Natural killer cell treated with Interleukin-12 subunit alpha and Interleukin-12 subunit beta and Interleukin-15 and Interleukin-18, amount 100 ng/mL, for 72 hours (primary cell): ENCODE data around the gene GIMAP5. TPM values are rescaled to one million over a fixed set of nuclear protein-coding genes. Genes with fewer than 3 reads are reported as not detected.

ENCODE experiments used
- ATAC-seq, 2 donors: fragments of 150-1000 bp; cut with Tn5 transposase in 1 of 2; sonication (Bioruptor Pico), chemical (Tn5 transposase) in 1 of 2; 2 replicates each; pipeline ENCODE4 v1.10.0; 2021
- DNase-seq: peaks from one replicate; pipeline ENCODE4 v3.0.0; 2022; ENCODE audit warnings: low spot score
- H3K27ac Mint-ChIP-seq, 2 donors: 1 replicate in 1 of 2; 2 replicates in 1 of 2; pipeline ENCODE4 v1.8.0; 2022; ENCODE audit warnings: mixed read lengths in 2 of 2, mild to moderate bottlenecking in 1 of 2, moderate library complexity in 1 of 2
- H3K27me3 Mint-ChIP-seq, 2 donors: 1 replicate in 1 of 2; 2 replicates in 1 of 2; pipeline ENCODE4 v1.8.0; 2022; ENCODE audit warnings: mixed read lengths in 2 of 2
- H3K36me3 Mint-ChIP-seq: one replicate; pipeline ENCODE4 v1.8.0; 2022; ENCODE audit warnings: mixed read lengths
- H3K4me1 Mint-ChIP-seq, 2 donors: 1 replicate in 1 of 2; 2 replicates in 1 of 2; pipeline ENCODE4 v1.8.0; 2022; ENCODE audit warnings: low read depth in 2 of 2, mixed read lengths in 2 of 2, mild to moderate bottlenecking in 1 of 2
- H3K4me3 Mint-ChIP-seq: one replicate; pipeline ENCODE4 v1.8.0; 2022; ENCODE audit warnings: mixed read lengths
- H3K9me3 Mint-ChIP-seq: 2 replicates; pipeline ENCODE4 v1.8.0; 2022; ENCODE audit warnings: mixed read lengths
- total RNA-seq, 2 donors: library from RNA; stranded (reverse); gene quantifications; one replicate each; pipeline ENCODE4 v1.2.3, GENCODE V29; 2022

Gene GIMAP5
- 100 to 1,000 TPM in 1 of 2 donors, 10 to 100 TPM in 1; 75.5 to 136 TPM for total RNA-seq

DNA sequence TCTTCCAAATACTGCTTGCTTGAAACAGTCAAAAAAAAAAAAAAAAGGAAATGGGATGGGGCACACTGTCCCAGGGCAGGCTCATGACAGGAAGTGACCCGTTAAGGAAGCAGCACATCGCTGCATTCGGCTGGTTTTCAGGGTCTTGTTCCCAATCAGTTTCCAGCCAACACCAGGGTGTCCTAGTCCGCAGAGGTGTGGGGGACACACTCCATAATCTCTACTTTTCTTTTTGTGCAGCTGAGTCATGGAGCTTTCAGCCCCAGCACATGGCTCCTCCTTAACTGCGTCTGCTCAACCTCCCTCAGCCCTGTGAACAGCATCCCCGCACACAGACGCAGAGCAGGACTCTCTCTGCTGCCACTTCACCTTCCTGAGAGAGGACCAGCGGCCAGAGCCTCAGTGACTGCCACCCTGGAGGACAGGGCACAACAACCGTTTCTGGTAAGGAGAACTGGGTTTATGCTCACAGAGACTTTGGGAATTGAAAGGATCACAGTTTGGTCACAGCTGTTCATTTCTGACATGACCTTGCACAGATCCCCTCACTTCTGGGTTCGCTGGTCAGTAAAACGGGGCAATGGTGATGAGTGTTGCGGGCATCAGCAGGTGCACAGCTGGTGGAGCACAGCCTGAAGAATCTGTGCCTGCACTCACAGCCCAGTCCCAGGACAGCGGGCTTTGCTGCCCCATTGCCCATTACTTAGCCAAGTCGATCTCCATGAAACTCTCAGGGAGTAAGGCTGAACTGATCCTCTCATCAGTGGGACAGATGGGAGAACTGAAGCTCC lies at the start of gene GIMAP5:
TSS of gene GIMAP5 (plus strand) at position 154 of the 791 bp plus-strand sequence. CDS start 3,467 bp downstream, outside the sequence.
- peak; percentile 71 for DNase-seq
- H3K27ac Mint-ChIP-seq: peak within 1 kb of the TSS; percentile 97 to 98
- peaks cover 7% of the 10 kb centered on the region for H3K9me3 Mint-ChIP-seq
- peak within 1 kb of the TSS; percentile 98 for H3K4me3 Mint-ChIP-seq
- no peaks in the 10 kb centered on the region for H3K27me3 Mint-ChIP-seq
- peaks cover 69 to 81% of the 10 kb centered on the region in 2 donors for H3K4me1 Mint-ChIP-seq
- H3K36me3 Mint-ChIP-seq: peaks cover 42% of the 10 kb centered on the region
- ATAC-seq: peak; percentile 76 to 82

DNA sequence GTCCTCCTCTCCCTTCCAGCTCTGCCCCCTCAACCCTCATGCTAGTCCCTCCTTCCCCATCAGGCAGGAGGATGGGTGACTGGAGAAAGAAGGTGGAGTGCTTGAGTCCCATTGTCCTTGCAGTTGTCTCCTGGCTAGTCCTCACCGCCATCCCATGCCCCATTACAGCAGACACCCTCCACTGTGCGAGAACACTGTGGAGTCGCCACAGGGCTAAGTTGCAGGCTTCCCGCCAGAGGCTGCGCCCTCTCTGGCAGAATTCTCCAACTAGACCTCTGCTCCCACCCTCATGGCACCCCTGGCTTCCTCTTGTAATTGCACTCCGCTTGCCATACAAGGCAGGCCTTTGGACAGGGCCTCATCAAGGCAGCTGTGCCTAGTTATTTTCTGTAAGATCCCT lies 48.6 kb upstream of the GIMAP5 start:
- Mint-ChIP-seq H3K9me3 (peaks cover 5% of the 10 kb centered on the region), H3K27me3 (no peaks in the 10 kb centered on the region), H3K4me3 (peak overlapping the region; percentile 100), H3K27ac (peak overlapping the region; percentile 100), H3K4me1 (peaks cover 50 to 67% of the 10 kb centered on the region in 2 donors), H3K36me3 (peaks cover 49% of the 10 kb centered on the region)
- ATAC-seq (no peak), DNase-seq (no peak)

DNA sequence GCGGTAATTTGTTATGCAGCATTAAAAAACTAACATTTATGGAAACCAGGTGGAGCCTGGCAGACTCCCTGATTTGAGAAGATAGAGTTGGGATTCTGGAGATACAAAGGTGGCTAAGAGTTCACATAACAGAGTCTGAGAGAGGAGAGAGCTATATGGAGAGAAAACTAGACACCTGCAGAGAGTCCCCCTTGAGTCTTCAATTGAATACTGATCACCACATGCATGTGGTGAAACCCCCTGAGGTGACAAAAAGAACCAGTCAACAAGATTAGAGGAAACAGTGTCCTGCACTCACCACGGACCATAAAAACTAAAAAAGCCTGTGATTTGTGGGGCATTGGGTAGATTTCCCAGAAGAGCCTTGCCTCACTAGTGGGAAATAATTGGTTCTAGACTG lies 41.6 kb upstream of the GIMAP5 start:
- Mint-ChIP-seq H3K9me3 (peaks cover 26% of the 10 kb centered on the region), H3K27ac (peak overlapping the region; percentile 38 to 70)

DNA sequence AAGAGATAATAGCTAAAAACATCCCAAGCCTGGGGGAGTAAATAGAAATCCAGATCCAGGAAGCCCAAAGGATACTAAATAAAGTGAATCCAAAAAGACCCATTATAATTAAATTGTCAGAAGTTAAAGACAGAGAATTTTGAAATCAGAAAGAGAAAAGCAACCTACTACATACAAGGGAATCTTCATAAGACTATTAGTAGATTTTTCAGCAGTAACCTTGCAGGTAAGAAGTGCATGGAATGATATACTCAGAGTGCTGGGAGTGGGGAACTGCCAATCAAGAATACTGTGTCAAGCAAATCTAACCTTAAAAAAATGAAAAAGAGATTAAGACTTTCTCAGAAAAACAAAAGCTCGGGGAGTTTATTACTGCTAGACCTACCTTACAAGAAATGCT lies 34.0 kb upstream of the GIMAP5 start:
- peaks cover 74% of the 10 kb centered on the region for H3K36me3 Mint-ChIP-seq
- ATAC-seq (no peak), DNase-seq (no peak)
- H3K27me3 Mint-ChIP-seq: no peaks in the 10 kb centered on the region
- peaks cover 43% of the 10 kb centered on the region for H3K9me3 Mint-ChIP-seq
- no peak overlapping the region for H3K27ac Mint-ChIP-seq
- no peak overlapping the region for H3K4me3 Mint-ChIP-seq
- H3K4me1 Mint-ChIP-seq: peaks cover 0 to 3% of the 10 kb centered on the region in 2 donors

More for the DNA sequence above, 41.6 kb upstream of the GIMAP5 start:
- peaks cover 66% of the 10 kb centered on the region for H3K36me3 Mint-ChIP-seq
- DNase-seq: no peak
- ATAC-seq: peak; percentile 53 to 60
- peak overlapping the region; percentile 34 for H3K4me3 Mint-ChIP-seq
- H3K4me1 Mint-ChIP-seq: peaks cover 11 to 26% of the 10 kb centered on the region in 2 donors
- no peaks in the 10 kb centered on the region for H3K27me3 Mint-ChIP-seq

DNA sequence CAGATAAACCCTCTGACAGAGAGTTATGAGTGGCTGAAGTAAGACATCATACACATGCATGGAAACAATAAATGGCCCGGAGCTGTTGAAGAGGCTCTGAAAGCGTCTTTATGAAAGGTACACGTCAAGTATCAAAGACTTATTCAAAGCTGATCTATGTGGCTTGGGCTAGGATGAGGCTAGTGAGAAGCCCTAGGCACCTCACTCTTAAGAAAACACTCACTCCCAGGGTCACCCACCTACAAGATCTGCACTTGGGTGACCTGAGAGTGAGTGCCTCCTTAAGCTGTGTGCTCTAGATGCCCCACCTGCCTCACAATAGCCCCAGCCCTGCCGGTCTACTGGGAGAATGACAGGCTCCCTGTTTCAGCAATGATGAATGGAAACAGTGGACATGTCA lies 21.9 kb upstream of the GIMAP5 start:
- H3K36me3 Mint-ChIP-seq: peaks cover 43% of the 10 kb centered on the region
- peak overlapping the region; percentile 81 for H3K4me3 Mint-ChIP-seq
- peak overlapping the region; percentile 99 for H3K27ac Mint-ChIP-seq
- H3K27me3 Mint-ChIP-seq: no peaks in the 10 kb centered on the region
- H3K4me1 Mint-ChIP-seq: peaks cover 50 to 68% of the 10 kb centered on the region in 2 donors
- H3K9me3 Mint-ChIP-seq: peaks cover 12% of the 10 kb centered on the region
- no peak for ATAC-seq
- no peak for DNase-seq

DNA sequence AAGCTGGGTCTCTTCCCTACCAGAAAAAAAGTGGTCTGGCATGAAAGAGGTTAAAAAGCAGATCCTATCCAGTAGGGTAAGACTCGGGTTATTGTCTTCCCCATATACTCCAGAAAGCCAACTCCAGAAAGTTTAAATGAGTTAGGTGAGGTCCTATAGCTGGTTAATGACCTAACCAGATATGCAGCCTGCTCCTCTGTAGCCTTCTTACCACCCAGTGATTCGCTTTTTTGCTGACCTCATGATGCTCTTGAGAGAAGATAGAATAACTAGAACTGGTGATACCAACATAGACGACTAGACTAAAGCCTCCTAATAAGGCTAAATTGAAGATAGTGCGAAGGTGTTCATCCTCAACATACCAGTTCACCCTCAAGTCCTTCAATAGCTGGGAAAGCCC lies 21.5 kb upstream of the GIMAP5 start:
- no peak for DNase-seq
- Mint-ChIP-seq H3K4me3 (peak overlapping the region; percentile 81), H3K27me3 (no peaks in the 10 kb centered on the region), H3K4me1 (peaks cover 51 to 68% of the 10 kb centered on the region in 2 donors), H3K36me3 (peaks cover 43% of the 10 kb centered on the region), H3K9me3 (peaks cover 12% of the 10 kb centered on the region), H3K27ac (peak overlapping the region; percentile 99)
- peak in 1 of 2 donors; percentile 65 for ATAC-seq

DNA sequence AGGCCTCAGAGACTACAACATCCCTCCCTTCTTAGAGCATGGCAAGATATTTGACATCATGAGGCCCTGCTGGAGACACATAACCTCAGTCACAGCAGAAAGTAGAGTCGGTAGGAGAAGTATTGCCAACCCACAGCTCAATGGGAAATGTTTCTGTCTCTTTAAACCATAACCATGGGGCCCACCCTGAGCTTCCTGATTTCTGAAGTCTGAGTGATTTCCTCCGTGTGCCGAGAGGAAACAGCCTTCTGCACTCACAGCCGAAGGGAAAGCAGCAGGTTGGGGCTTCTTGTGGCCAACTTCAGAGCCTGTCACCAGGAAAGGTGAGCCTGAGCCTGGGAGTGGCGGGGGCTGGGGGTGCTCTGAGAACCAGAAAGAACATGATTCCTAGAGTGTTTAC lies 20.9 kb upstream of the GIMAP5 start, which contains the start of gene GIMAP1:
TSS of gene GIMAP1 (plus strand) at position 246 of the 400 bp plus-strand sequence. CDS start 2,435 bp downstream, outside the sequence.
- DNase-seq (peak; percentile 67), ATAC-seq (peak; percentile 80 to 87)
- peaks cover 12% of the 10 kb centered on the region for H3K9me3 Mint-ChIP-seq
- peaks cover 50% of the 10 kb centered on the region for H3K36me3 Mint-ChIP-seq
- H3K27ac Mint-ChIP-seq: peak within 1 kb of the TSS; percentile 99
- H3K4me1 Mint-ChIP-seq: peaks cover 54 to 73% of the 10 kb centered on the region in 2 donors
- H3K4me3 Mint-ChIP-seq: peak within 1 kb of the TSS; percentile 81
- no peaks in the 10 kb centered on the region for H3K27me3 Mint-ChIP-seq

DNA sequence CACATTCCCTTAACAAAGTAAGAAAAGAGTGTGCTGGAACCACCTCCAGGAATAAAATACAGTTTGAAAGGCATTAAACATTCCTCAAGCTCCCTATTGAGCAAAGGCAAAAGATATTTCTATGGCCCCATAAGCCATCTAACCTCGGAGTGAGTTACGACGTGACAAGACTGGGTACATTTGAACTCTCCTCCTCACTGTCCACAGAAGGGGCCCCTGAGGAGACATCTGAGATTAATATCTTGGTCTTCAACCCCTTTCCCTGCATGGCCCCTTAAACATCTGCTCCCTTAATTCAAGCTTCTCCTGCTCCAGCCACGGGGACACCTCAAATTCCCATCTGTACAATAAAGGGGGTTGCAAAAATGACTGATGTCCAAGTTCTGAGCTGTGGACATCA lies 20.3 kb upstream of the GIMAP5 start:
- peak in 1 of 2 donors; percentile 43 for ATAC-seq

DNA sequence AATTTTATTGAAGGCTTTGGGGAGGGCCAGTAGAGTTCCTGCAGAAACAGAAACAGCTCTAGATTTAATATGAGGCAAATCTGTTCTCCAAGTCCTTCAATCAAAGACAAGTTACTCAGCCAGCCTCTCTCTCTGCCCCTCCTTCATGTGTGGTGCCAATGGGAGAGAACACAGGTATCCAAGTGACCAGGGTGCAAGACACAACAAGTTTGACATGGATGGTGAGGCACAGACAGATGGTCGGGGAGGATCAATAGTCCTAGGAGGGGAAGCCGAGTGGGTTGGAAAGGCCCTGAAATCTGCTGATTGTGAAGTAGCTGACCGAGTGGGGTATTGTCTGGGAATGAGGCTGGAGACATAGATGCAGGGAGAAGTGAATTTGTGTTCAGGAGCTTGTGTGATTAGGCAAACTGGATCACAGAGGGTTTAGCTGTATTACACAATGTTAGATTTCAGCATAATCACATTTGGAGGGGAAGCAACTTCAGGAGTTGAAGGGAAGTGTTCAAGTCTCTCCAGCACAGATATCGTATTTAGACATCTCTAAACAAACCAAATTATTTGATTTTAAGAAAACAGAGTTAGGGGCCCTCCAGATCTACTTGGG lies 19.3 kb upstream of the GIMAP5 start:
- Mint-ChIP-seq H3K4me1 (peaks cover 66 to 80% of the 10 kb centered on the region in 2 donors), H3K27ac (peak overlapping the region; percentile 99), H3K36me3 (peaks cover 50% of the 10 kb centered on the region), H3K27me3 (no peaks in the 10 kb centered on the region), H3K4me3 (peak overlapping the region; percentile 81), H3K9me3 (peaks cover 8% of the 10 kb centered on the region)
- DNase-seq (no peak), ATAC-seq (no peak)

More for the DNA sequence above, 20.3 kb upstream of the GIMAP5 start:
- DNase-seq: no peak
- Mint-ChIP-seq H3K27ac (peak overlapping the region; percentile 99), H3K27me3 (no peaks in the 10 kb centered on the region), H3K9me3 (peaks cover 12% of the 10 kb centered on the region), H3K4me3 (peak overlapping the region; percentile 81), H3K4me1 (peaks cover 60 to 78% of the 10 kb centered on the region in 2 donors), H3K36me3 (peaks cover 54% of the 10 kb centered on the region)

DNA sequence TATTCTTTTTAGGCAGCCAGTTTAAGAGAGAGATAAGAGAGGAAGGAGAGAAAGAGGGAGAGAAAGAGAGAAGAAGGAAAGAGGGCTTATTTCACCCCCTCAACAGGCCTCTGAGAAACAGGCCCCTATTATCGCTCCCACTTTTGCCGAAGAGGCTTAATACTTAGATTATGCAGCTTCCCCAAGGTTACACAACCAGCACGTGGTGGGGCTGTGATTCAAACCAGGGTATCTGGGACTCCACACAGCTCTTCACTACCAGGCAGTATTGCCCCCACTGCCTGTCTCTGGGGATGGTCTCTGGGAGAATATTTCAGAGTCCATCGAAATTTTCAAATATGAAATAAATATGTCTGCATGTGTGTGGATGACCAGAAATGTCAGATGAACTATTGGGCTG lies 17.8 kb upstream of the GIMAP5 start:
- no peaks in the 10 kb centered on the region for H3K27me3 Mint-ChIP-seq
- ATAC-seq (no peak), DNase-seq (no peak)
- peaks cover 58% of the 10 kb centered on the region for H3K36me3 Mint-ChIP-seq
- peak overlapping the region; percentile 99 for H3K27ac Mint-ChIP-seq
- H3K4me1 Mint-ChIP-seq: peaks cover 70 to 83% of the 10 kb centered on the region in 2 donors
- H3K4me3 Mint-ChIP-seq: peak overlapping the region; percentile 81
- H3K9me3 Mint-ChIP-seq: peaks cover 4% of the 10 kb centered on the region

DNA sequence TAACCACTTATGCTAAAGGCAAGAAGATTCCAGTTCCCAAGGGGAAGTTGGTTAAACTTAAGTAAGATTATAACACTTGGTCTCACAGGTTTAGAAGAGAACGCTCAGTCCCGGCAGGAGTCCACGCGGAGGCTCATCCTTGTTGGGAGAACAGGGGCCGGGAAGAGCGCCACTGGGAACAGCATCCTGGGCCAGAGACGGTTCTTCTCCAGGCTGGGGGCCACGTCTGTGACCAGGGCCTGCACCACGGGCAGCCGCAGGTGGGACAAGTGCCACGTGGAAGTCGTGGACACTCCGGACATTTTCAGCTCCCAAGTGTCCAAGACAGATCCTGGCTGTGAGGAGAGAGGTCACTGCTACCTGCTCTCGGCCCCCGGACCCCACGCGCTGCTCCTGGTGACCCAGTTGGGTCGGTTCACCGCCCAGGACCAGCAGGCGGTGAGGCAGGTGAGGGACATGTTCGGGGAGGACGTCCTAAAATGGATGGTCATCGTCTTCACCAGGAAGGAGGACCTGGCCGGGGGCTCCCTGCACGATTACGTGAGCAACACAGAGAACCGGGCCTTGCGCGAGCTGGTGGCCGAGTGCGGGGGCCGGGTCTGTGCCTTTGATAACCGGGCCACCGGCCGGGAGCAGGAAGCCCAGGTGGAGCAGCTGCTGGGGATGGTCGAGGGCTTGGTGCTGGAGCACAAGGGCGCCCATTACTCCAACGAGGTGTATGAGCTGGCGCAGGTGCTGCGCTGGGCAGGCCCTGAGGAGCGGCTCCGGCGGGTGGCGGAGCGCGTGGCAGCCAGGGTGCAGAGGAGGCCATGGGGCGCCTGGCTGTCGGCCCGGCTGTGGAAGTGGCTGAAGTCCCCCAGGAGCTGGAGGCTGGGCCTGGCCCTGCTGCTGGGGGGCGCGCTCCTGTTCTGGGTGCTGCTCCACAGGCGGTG lies 17.0 kb upstream of the GIMAP5 start:
- H3K9me3 Mint-ChIP-seq: no peaks in the 10 kb centered on the region
- H3K4me1 Mint-ChIP-seq: peaks cover 66 to 75% of the 10 kb centered on the region in 2 donors
- DNase-seq: no peak
- peak overlapping the region; percentile 81 for H3K4me3 Mint-ChIP-seq
- H3K36me3 Mint-ChIP-seq: peaks cover 59% of the 10 kb centered on the region
- H3K27ac Mint-ChIP-seq: peak overlapping the region; percentile 99
- no peak for ATAC-seq
- no peaks in the 10 kb centered on the region for H3K27me3 Mint-ChIP-seq

DNA sequence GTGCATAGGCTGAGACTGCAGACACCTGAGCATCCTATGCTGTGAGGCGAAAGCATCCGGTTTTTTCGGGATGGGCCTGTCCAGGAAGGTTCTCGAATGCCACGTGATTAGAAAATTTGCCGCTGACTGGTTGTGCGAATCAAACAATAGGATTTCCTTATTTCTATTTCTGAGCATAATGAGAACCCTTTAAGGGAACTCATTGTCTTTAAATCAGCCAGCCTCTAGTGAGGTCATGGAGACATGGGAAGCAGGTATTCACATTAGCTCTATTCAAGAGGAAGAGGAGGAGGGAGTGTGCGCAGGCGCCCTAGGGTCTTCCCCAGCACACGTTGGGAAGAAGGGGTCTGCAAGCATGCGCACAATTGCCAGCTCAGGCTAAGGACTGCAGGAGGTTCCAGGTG lies 15.2 kb upstream of the GIMAP5 start:
- Mint-ChIP-seq H3K27me3 (no peaks in the 10 kb centered on the region), H3K27ac (peak overlapping the region; percentile 40 to 60), H3K4me1 (peaks cover 56 to 57% of the 10 kb centered on the region in 2 donors), H3K4me3 (no peak overlapping the region), H3K36me3 (peaks cover 60% of the 10 kb centered on the region), H3K9me3 (no peaks in the 10 kb centered on the region)
- ATAC-seq (no peak), DNase-seq (no peak)

DNA sequence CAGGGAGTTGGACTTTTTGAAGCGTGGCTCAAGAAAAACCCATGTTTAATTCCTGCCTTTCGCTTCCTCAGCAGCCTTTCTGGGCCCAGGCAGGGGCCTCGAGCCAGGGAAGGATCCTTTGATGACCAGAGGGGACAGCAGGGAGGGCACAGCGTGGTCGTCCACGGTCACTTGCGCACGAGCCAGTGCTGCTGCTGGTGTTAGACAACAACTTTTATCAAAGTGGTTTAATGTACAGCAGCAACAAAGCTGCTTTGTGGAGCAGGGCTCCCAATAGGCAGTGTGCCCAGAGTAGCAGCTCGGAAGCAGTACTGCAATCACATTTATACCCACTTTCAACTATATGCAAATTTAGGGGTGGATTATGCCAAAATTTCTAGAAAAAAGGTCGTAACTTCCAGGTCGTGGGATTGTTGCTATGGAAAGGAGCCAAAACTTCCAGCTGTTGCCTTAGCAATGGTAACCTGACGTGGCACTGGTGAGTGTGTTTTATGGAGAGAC lies 14.7 kb upstream of the GIMAP5 start:
- Mint-ChIP-seq H3K27me3 (no peaks in the 10 kb centered on the region), H3K9me3 (peaks cover under 1% of the 10 kb centered on the region), H3K4me3 (no peak overlapping the region), H3K4me1 (peaks cover 54 to 59% of the 10 kb centered on the region in 2 donors), H3K36me3 (peaks cover 62% of the 10 kb centered on the region), H3K27ac (peak overlapping the region; percentile 40 to 60)
- DNase-seq (no peak), ATAC-seq (no peak)
